Ascending aorta (tissue), 2 donors: ENCODE results near the gene LAT. TPM values are rescaled to one million over a fixed set of nuclear protein-coding genes. Genes with fewer than 3 reads are reported as not detected.
A peak's percentile ranks its signal among the peaks of the same experiment; 100 is the strongest.
"Not testable (repeated sequence)": the region's sequence is repeated elsewhere in the genome, so short reads cannot be mapped to it uniquely, and the experiment has no call there.

Source experiments
- DNase-seq, 2 donors: peaks; one replicate each; pipeline ENCODE4 v3.0.0-alpha.2; 2019; ENCODE audit warnings: low spot score in 2 of 2
- H3K27ac ChIP-seq, 2 donors: fragments of 200-600 bp; sonication (generic); one replicate each; pipeline ENCODE4 v1.5.1; 2016 to 2017; ENCODE audit warnings: mild to moderate bottlenecking in 1 of 2
- H3K27me3 ChIP-seq: fragments of 200-600 bp; sonication (generic); one replicate; pipeline ENCODE4 v1.5.1; 2017
- H3K36me3 ChIP-seq, 2 donors: fragments of 200-600 bp; sonication (generic); one replicate each; pipeline ENCODE4 v1.5.1; 2016
- H3K4me1 ChIP-seq, 2 donors: fragments of 200-600 bp; sonication (generic); one replicate each; pipeline ENCODE4 v1.5.1; 2016 to 2017; ENCODE audit warnings: mild to moderate bottlenecking in 1 of 2
- H3K4me3 ChIP-seq, 2 donors: fragments of 200-600 bp; sonication (generic); one replicate each; pipeline ENCODE4 v1.5.1; 2016 to 2017; ENCODE audit warnings: mild to moderate bottlenecking in 1 of 2
- H3K9me3 ChIP-seq, 2 donors: fragments of 200-600 bp; sonication (generic); one replicate each; pipeline ENCODE4 v1.5.1; 2016
- CTCF ChIP-seq, 3 experiments: fragments of 200-600 bp in 2 of 3; fragments of 450-650 bp in 1 of 3; sonication (generic) in 2 of 3; IDR thresholded peaks; one replicate each; pipeline ENCODE4 v1.5.1; 2016 to 2019; ENCODE audit warnings: antibody characterized with exemption in 3 of 3, mild to moderate bottlenecking in 1 of 3, moderate library complexity in 1 of 3
- intact Hi-C: fragments of 100-400 bp; cut with DNase I; formaldehyde crosslinking; loops from one replicate; pipeline ENCODE4 v1.15.1; 2023
- total RNA-seq: library from RNA; depleted of rRNA; stranded (reverse); fragments of >200 nt; gene quantifications from one replicate; pipeline ENCODE4 v1.1.0, GENCODE V29; 2016

The LAT gene
- total RNA-seq, 1 donor from 2014 or later = 53.4 TPM

GRCh38 chr16:28974007-28974436 is 10.8 kb upstream of the LAT start:
- H3K4me3 ChIP-seq = peak overlapping the region; percentile 90 to 93
- intact Hi-C loops = loop anchor here (1.0 to 10.0 kb wide), 4 partner anchors 24 to 818 kb away; partner anchors contain the start of genes APOBR, CLN3, KIF22 and NFATC2IP
- H3K27ac ChIP-seq = peak overlapping the region; percentile 77 to 80
- H3K27me3 ChIP-seq = no peaks in the 10 kb centered on the region
- peaks cover 5 to 20% of the 10 kb centered on the region in 2 donors for H3K4me1 ChIP-seq
- H3K9me3 ChIP-seq = no peaks in the 10 kb centered on the region
- DNase-seq = no peak
- TF ChIP-seq CTCF (IDR thresholded peaks at IDR 0.05) = peak; percentile 31 to 54 (median 48)
- H3K36me3 ChIP-seq = peaks cover 11% of the 10 kb centered on the region in 2 donors

GRCh38 chr16:28974437-28975157 is 10.3 kb upstream of the LAT start, which contains the start of gene SPNS1:
SPNS1 (plus strand) TSS chr16:28974778; CDS start chr16:28975152, 374 bp downstream.
- no peaks in the 10 kb centered on the region for H3K27me3 ChIP-seq
- peaks cover 17% of the 10 kb centered on the region in 2 donors for H3K36me3 ChIP-seq
- peak; percentile 84 to 99 for DNase-seq
- peaks cover 5 to 20% of the 10 kb centered on the region in 2 donors for H3K4me1 ChIP-seq
- H3K9me3 ChIP-seq = no peaks in the 10 kb centered on the region
- peak within 1 kb of the TSS; percentile 77 to 80 for H3K27ac ChIP-seq
- peak within 1 kb of the TSS; percentile 90 to 93 for H3K4me3 ChIP-seq
- no peak for TF ChIP-seq CTCF (IDR thresholded peaks at IDR 0.05)
- intact Hi-C loops = loop anchor here (1.0 to 10.0 kb wide), 4 partner anchors 24 to 818 kb away; partner anchors contain the start of genes APOBR, CLN3, KIF22 and NFATC2IP

GRCh38 chr16:28975158-28975599 is 9.7 kb upstream of the LAT start:
- intact Hi-C loops = loop anchor here (10.0 kb wide), 1 partner anchor 420 kb away; the partner anchor contains the start of gene SGF29
- no peaks in the 10 kb centered on the region for H3K9me3 ChIP-seq
- peak overlapping the region; percentile 90 to 93 for H3K4me3 ChIP-seq
- H3K4me1 ChIP-seq = peaks cover 5 to 20% of the 10 kb centered on the region in 2 donors
- DNase-seq = no peak
- H3K36me3 ChIP-seq = peaks cover 21% of the 10 kb centered on the region in 2 donors
- H3K27me3 ChIP-seq = no peaks in the 10 kb centered on the region
- no peak for TF ChIP-seq CTCF (IDR thresholded peaks at IDR 0.05)
- peak overlapping the region; percentile 29 to 80 for H3K27ac ChIP-seq

- Histone ChIP-seq H3K4me1 (peaks cover 5 to 20% of the 10 kb centered on the region in 2 donors), H3K36me3 (peaks cover 38 to 49% of the 10 kb centered on the region in 2 donors), H3K9me3 (no peaks in the 10 kb centered on the region), H3K27ac (no peak overlapping the region), H3K27me3 (no peaks in the 10 kb centered on the region), H3K4me3 (no peak overlapping the region)
- TF ChIP-seq CTCF (IDR thresholded peaks at IDR 0.05) = peak in 1 of 3 experiments; percentile 7
- DNase-seq = no peak
- intact Hi-C loops = loop anchor here (10.0 kb wide), 1 partner anchor 423 kb away; the partner anchor contains the start of gene SGF29
These were observed 6.9 kb upstream of the LAT start for GRCh38 chr16:28977703-28978662.

- H3K4me3 ChIP-seq, H3K27ac ChIP-seq, H3K27me3 ChIP-seq, H3K9me3 ChIP-seq, intact Hi-C loops, H3K4me1 ChIP-seq, DNase-seq: not testable (repeated sequence)
- H3K36me3 ChIP-seq = peaks cover 61 to 69% of the 10 kb centered on the region in 2 donors
These were observed 4.5 kb upstream of the LAT start for GRCh38 chr16:28980330-28980729.
